ENCODE results near the gene RTP5.

Gene RTP5

GRCh38 chr2:241890524-241891235, 21.2 kb downstream of the RTP5 start:
- DNase-seq = no peak

- DNase-seq = no peak
Measured at GRCh38 chr2:241891315-241891987, 21.9 kb downstream of the RTP5 start.

- no peak for DNase-seq
Measured at GRCh38 chr2:241891988-241892298, 22.4 kb downstream of the RTP5 start.

- DNase-seq = no peak
Measured at GRCh38 chr2:241892299-241893137, 23.0 kb downstream of the RTP5 start.

- DNase-seq = no peak
Measured at GRCh38 chr2:241893265-241893664, 23.7 kb downstream of the RTP5 start.

GRCh38 chr2:241894056-241894641, 24.6 kb downstream of the RTP5 start:
- DNase-seq = no peak

GRCh38 chr2:241894681-241895426, 25.3 kb downstream of the RTP5 start:
- no peak for DNase-seq

GRCh38 chr2:241895427-241895711, 25.8 kb downstream of the RTP5 start:
- no peak for DNase-seq

- DNase-seq = no peak
Measured at GRCh38 chr2:241895712-241896641, 26.4 kb downstream of the RTP5 start.

- no peak for DNase-seq
Measured at GRCh38 chr2:241896746-241897201, 27.2 kb downstream of the RTP5 start.

GRCh38 chr2:241897231-241897916, 27.8 kb downstream of the RTP5 start:
- no peak for DNase-seq

GRCh38 chr2:241898463-241899270, 29.1 kb downstream of the RTP5 start:
- DNase-seq = no peak

GRCh38 chr2:241900251-241901017, 30.9 kb downstream of the RTP5 start:
- DNase-seq = no peak

- no peak for DNase-seq
Measured at GRCh38 chr2:241901018-241901380, 31.5 kb downstream of the RTP5 start.

- no peak for DNase-seq
Measured at GRCh38 chr2:241901500-241902351, 32.2 kb downstream of the RTP5 start.

GRCh38 chr2:241902357-241902991, 32.9 kb downstream of the RTP5 start:
- no peak for DNase-seq

GRCh38 chr2:241903121-241904010, 33.8 kb downstream of the RTP5 start:
- DNase-seq = no peak
